HG03521 (cell line): Measurements from ENCODE around the gene FLT3LG.
"Not testable (repeated sequence)": the region's sequence is repeated elsewhere in the genome, so short reads cannot be mapped to it uniquely, and the experiment has no call there.

Source experiments
- ATAC-seq: cut with Tn5 transposase; IDR thresholded peaks from one replicate; pipeline ENCODE4 v1.9.1; 2021; ENCODE audit warnings: mild to moderate bottlenecking, moderate library complexity; ENCODE audit not compliant: unreplicated experiment

FLT3LG gene

GRCh38 chr19:49461130-49461529 lies 12.9 kb upstream of the FLT3LG start:
- ATAC-seq = not testable (repeated sequence)

- ATAC-seq = no peak
Measured at GRCh38 chr19:49461656-49462055, 12.4 kb upstream of the FLT3LG start.

GRCh38 chr19:49462492-49462891 lies 11.5 kb upstream of the FLT3LG start:
- no peak for ATAC-seq

- no peak for ATAC-seq
Measured at GRCh38 chr19:49463960-49464740, 9.9 kb upstream of the FLT3LG start.

GRCh38 chr19:49465371-49465770 lies 8.6 kb upstream of the FLT3LG start:
- ATAC-seq = no peak

GRCh38 chr19:49468199-49468598 lies 5.8 kb upstream of the FLT3LG start:
- no peak for ATAC-seq

GRCh38 chr19:49468746-49469447 lies 5.1 kb upstream of the FLT3LG start:
- peak; percentile 56 for ATAC-seq

- peak; percentile 38 for ATAC-seq
Measured at GRCh38 chr19:49469828-49470614, 4.0 kb upstream of the FLT3LG start.

GRCh38 chr19:49470615-49470978 lies 3.4 kb upstream of the FLT3LG start:
- ATAC-seq = no peak

- ATAC-seq = no peak
Measured at GRCh38 chr19:49472936-49473335, 1.1 kb upstream of the FLT3LG start.

- not testable (repeated sequence) for ATAC-seq
Measured at GRCh38 chr19:49473501-49473867, 531 bp upstream of the FLT3LG start.

- ATAC-seq = peak; percentile 2
Measured at GRCh38 chr19:49474542-49474924, 518 bp downstream of the FLT3LG start.

GRCh38 chr19:49475191-49475917 lies 1.3 kb downstream of the FLT3LG start:
- ATAC-seq = no peak

GRCh38 chr19:49475995-49476880 lies 2.2 kb downstream of the FLT3LG start:
- ATAC-seq = no peak

GRCh38 chr19:49479975-49480628 lies 6.1 kb downstream of the FLT3LG start:
- ATAC-seq = no peak

- no peak for ATAC-seq
Measured at GRCh38 chr19:49481020-49481683, 7.1 kb downstream of the FLT3LG start.

GRCh38 chr19:49486232-49486631 lies 12.2 kb downstream of the FLT3LG start:
- no peak for ATAC-seq

GRCh38 chr19:49486710-49487276 lies 12.8 kb downstream of the FLT3LG start:
- no peak for ATAC-seq
